Endodermal cell (in vitro differentiated cells): ENCODE measurements around the gene FASN. TPM values are rescaled to one million over a fixed set of nuclear protein-coding genes. Genes with fewer than 3 reads are reported as not detected.

Experiments used
- DNase-seq: peaks from one replicate; pipeline ENCODE4 v3.0.0-alpha.2; 2017
- H3K27ac ChIP-seq: 2 replicates; pipeline ENCODE4 v1.5.1; 2013; ENCODE audit warnings: mild to moderate bottlenecking, low read depth, low read length, moderate library complexity
- H3K27me3 ChIP-seq: 2 replicates; pipeline ENCODE4 v1.6.1; 2013; ENCODE audit warnings: mild to moderate bottlenecking, low read length, moderate library complexity; ENCODE audit not compliant: insufficient read depth, control insufficient read depth, poor library complexity, severe bottlenecking
- H3K36me3 ChIP-seq: 2 replicates; pipeline ENCODE4 v1.7.0; 2013; ENCODE audit warnings: mild to moderate bottlenecking, low read length, moderate library complexity; ENCODE audit not compliant: control insufficient read depth, insufficient read depth
- H3K4me1 ChIP-seq: one replicate; pipeline ENCODE4 v1.7.0; 2013; ENCODE audit warnings: low read length; ENCODE audit not compliant: control insufficient read depth, insufficient read depth
- H3K4me3 ChIP-seq: 2 replicates; pipeline ENCODE4 v1.5.1; 2013; ENCODE audit warnings: mild to moderate bottlenecking, low read length, moderate library complexity
- H3K9ac ChIP-seq: 2 replicates; pipeline ENCODE4 v1.6.1; 2013; ENCODE audit warnings: mild to moderate bottlenecking, low read length, moderate library complexity; ENCODE audit not compliant: poor library complexity, severe bottlenecking; ENCODE audit errors: extremely low read depth
- H3K9me3 ChIP-seq: 2 replicates; pipeline ENCODE4 v1.6.1; 2013; ENCODE audit warnings: mild to moderate bottlenecking, low read length, moderate library complexity; ENCODE audit not compliant: control insufficient read depth
- H3K27ac Mint-ChIP-seq: 2 replicates; pipeline ENCODE4 v1.8.0; 2020; ENCODE audit warnings: mixed read lengths
- H3K27me3 Mint-ChIP-seq: 2 replicates; pipeline ENCODE4 v1.8.0; 2021; ENCODE audit warnings: mild to moderate bottlenecking, mixed read lengths; ENCODE audit not compliant: insufficient read depth
- H3K36me3 Mint-ChIP-seq: 2 replicates; pipeline ENCODE4 v1.8.0; 2020; ENCODE audit warnings: low read depth, mixed read lengths
- H3K4me1 Mint-ChIP-seq: 2 replicates; pipeline ENCODE4 v1.8.0; 2020; ENCODE audit warnings: mixed read lengths
- H3K4me3 Mint-ChIP-seq: 2 replicates; pipeline ENCODE4 v1.8.0; 2020; ENCODE audit warnings: mild to moderate bottlenecking, moderate library complexity, mixed read lengths
- H3K9me3 Mint-ChIP-seq: 2 replicates; pipeline ENCODE4 v1.8.0; 2020; ENCODE audit warnings: mild to moderate bottlenecking, mixed read lengths
- WGBS, 2 experiments: methylation state at CpG; one replicate each; pipeline versions ENCODE4 v1.1.5 to v1.1.7; 2013; ENCODE audit warnings: missing lambda C conversion rate in 2 of 2, mixed read lengths in 1 of 2; ENCODE audit not compliant: insufficient coverage in 1 of 2, insufficient read length in 1 of 2; 5-methylcytosine and 5-hydroxymethylcytosine counted together
- total RNA-seq, 2 donors: library from RNA; stranded (reverse); fragmentation: NEBNext Ultra II Directional in 1 of 2; extraction: Animal tissue kit (Norgen Biotek cat#: 25700) in 1 of 2; gene quantifications; 2 replicates in 1 of 2; 3 replicates in 1 of 2; pipeline ENCODE4 v1.2.1, GENCODE V29; 2021
- TF ChIP-seq, protein P1 (sequence below): fragments of 200-600 bp; sonication (generic); conservative IDR thresholded peaks from 2 replicates; pipeline ENCODE4 v1.5.0; 2021; ENCODE audit warnings: antibody characterized with exemption, mild to moderate bottlenecking

Gene FASN
- total RNA-seq, 2 donors from 2014 or later: 371 to 498 TPM

DNA sequence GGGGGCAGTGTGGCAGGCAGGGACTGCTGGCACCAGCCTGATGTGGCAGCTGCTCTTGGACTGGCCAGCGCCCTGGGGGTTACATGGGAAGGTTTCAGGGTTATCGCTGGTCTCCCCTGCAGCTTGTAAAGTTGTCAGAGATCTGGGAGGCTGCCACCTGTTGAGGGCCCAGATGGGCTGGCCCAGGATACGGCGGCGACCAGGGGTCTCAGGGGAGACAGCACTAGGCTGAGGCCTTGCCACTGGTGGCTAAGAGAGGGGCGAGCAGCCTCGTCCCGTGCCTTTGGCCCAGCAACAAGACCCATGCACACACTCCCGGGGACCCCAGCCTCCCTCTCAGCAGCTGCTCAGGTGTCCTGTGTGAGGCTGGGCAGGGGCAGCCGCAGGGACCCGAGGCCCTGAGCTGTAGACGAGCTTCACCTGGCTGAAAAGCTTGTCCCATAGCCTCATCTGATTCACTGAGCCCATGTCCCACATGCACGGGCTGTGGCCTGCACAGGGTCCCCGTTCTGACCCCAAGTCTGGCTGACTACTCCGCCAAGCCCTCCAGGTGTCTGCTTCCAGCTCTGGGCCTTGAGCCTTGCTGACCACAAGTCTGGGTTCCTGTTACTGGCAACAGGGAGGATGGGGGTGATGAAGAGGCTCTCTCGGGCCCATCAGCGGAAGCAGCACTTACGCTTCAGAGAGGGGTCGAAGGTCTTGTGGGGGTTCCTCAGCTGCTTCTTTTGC is 38.6 kb downstream of the FASN start:
- Mint-ChIP-seq H3K36me3 (peaks cover 16% of the 10 kb centered on the region), H3K27me3 (no peaks in the 10 kb centered on the region), H3K4me1 (no peaks in the 10 kb centered on the region), H3K9me3 (no peaks in the 10 kb centered on the region), H3K4me3 (no peak overlapping the region), H3K27ac (no peak overlapping the region)
- TF ChIP-seq, protein P1, sequence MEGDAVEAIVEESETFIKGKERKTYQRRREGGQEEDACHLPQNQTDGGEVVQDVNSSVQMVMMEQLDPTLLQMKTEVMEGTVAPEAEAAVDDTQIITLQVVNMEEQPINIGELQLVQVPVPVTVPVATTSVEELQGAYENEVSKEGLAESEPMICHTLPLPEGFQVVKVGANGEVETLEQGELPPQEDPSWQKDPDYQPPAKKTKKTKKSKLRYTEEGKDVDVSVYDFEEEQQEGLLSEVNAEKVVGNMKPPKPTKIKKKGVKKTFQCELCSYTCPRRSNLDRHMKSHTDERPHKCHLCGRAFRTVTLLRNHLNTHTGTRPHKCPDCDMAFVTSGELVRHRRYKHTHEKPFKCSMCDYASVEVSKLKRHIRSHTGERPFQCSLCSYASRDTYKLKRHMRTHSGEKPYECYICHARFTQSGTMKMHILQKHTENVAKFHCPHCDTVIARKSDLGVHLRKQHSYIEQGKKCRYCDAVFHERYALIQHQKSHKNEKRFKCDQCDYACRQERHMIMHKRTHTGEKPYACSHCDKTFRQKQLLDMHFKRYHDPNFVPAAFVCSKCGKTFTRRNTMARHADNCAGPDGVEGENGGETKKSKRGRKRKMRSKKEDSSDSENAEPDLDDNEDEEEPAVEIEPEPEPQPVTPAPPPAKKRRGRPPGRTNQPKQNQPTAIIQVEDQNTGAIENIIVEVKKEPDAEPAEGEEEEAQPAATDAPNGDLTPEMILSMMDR: no peak
- H3K4me1 ChIP-seq: peaks cover 3% of the 10 kb centered on the region
- WGBS, 2 experiments: 93 to 95% methylated on average over 16 to 19 of the region's 19 CpGs
- DNase-seq: no peak
- no peak overlapping the region for H3K9ac ChIP-seq
- H3K27ac ChIP-seq: no peak overlapping the region
- H3K36me3 ChIP-seq: peaks cover 38% of the 10 kb centered on the region
- H3K27me3 ChIP-seq: no peaks in the 10 kb centered on the region
- H3K9me3 ChIP-seq: no peaks in the 10 kb centered on the region
- no peak overlapping the region for H3K4me3 ChIP-seq

DNA sequence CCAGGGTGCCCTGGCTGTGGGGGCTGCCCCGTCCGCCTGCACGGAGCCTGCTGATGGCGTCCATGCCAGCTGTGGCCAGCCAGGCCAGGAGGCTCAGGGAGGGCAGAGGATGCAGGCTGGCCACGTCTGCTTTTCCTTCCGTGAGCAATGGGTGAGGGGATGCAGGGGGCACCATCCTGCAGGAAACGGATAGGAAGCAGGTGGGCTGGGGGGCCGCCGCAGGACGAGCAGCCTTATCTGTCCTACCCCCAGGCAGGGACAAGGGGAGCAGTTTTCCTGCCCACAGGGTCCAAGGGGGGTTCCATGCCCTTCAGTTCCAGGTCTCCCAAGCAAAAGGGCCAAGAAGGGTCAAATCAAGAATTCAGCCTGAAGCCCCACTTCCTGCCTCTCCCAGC is 39.2 kb downstream of the FASN start:
- no peak for DNase-seq
- TF ChIP-seq, protein P1: no peak
- no peaks in the 10 kb centered on the region for H3K4me1 Mint-ChIP-seq
- H3K9me3 Mint-ChIP-seq: no peaks in the 10 kb centered on the region
- Histone ChIP-seq H3K4me1 (no peaks in the 10 kb centered on the region), H3K9ac (no peak overlapping the region), H3K27me3 (no peaks in the 10 kb centered on the region), H3K27ac (no peak overlapping the region), H3K4me3 (no peak overlapping the region), H3K36me3 (peaks cover 37% of the 10 kb centered on the region), H3K9me3 (no peaks in the 10 kb centered on the region)
- no peaks in the 10 kb centered on the region for H3K27me3 Mint-ChIP-seq
- H3K27ac Mint-ChIP-seq: no peak overlapping the region
- 95 to 97% methylated on average over 6 to 10 of the region's 10 CpGs for WGBS, 2 experiments
- H3K36me3 Mint-ChIP-seq: peaks cover 16% of the 10 kb centered on the region
- H3K4me3 Mint-ChIP-seq: no peak overlapping the region

DNA sequence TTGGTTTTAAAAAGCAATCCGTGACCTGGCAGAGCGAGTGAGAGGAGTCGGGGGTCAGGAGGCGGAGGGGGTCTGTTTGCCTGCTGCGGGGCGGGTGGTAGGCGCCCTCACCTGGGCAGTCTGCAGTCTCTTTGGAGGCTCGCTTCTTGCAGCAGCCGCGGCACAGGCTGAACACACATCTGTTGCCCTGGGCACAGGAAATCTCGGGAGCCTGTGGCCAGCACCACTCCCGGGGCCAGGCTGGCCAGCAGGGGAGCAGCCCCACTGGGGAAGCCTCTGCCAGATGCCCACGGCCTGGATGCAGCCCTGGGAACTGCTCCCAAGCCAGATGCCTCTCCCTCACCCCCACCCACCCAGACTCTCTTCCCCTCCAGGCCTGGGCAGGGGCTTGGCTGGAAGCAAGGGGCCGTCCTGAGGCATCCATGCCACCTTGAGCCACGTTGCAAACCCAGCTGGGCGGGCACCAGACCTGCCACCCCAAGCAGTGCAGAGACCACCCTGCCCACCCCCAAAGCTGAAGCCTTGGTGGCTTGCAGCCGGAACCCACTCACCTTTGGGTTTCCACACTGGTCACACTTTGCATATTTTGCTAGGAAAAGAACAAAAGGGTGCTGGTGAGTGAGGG is 39.7 kb downstream of the FASN start:
- Mint-ChIP-seq H3K4me1 (no peaks in the 10 kb centered on the region), H3K9me3 (no peaks in the 10 kb centered on the region), H3K4me3 (no peak overlapping the region), H3K36me3 (peaks cover 16% of the 10 kb centered on the region), H3K27ac (no peak overlapping the region), H3K27me3 (no peaks in the 10 kb centered on the region)
- DNase-seq: no peak
- H3K4me3 ChIP-seq: no peak overlapping the region
- H3K4me1 ChIP-seq: no peaks in the 10 kb centered on the region
- no peak overlapping the region for H3K27ac ChIP-seq
- TF ChIP-seq, protein P1: no peak
- H3K36me3 ChIP-seq: peaks cover 40% of the 10 kb centered on the region
- no peaks in the 10 kb centered on the region for H3K27me3 ChIP-seq
- no peak overlapping the region for H3K9ac ChIP-seq
- WGBS, 2 experiments: 88 to 93% methylated on average over 13 to 17 of the region's 17 CpGs
- no peaks in the 10 kb centered on the region for H3K9me3 ChIP-seq
